ENCODE results near the gene DIAPH2. TPM values are rescaled to one million over a fixed set of nuclear protein-coding genes. Genes with fewer than 3 reads are reported as not detected.

DIAPH2 gene
- total RNA-seq, 1 experiment from 2014 or later, result 10.9 TPM

DNA sequence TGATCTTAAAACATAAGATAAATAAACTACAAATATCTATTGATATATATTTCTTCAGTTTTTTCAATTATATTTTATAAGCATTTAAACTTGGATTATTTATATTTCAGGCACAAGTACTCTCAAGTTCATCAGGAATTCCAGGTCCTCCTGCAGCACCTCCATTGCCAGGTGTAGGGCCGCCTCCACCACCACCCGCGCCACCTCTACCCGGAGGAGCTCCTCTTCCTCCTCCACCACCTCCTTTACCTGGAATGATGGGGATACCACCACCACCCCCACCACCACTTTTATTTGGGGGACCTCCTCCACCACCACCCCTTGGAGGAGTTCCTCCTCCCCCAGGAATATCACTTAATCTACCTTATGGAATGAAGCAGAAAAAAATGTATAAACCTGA is 273.1 kb downstream of the DIAPH2 start:
- ATAC-seq (no peak), DNase-seq (ENCODE audit: low read depth, low spot score) (no peak)
- no peaks in the 10 kb centered on the region for H3K4me1 ChIP-seq (ENCODE audit: control insufficient read depth in 1 of 2, insufficient read depth in 2 of 2, low read length in 2 of 2)
- H2AFZ ChIP-seq (ENCODE audit: low read depth, low read length, poor library complexity, severe bottlenecking), result no peak overlapping the region
- POLR2A ChIA-PET, result no interaction called here
- H3K9me3 ChIP-seq (ENCODE audit: control insufficient read depth in 1 of 2, insufficient read depth in 1 of 2, low read depth in 1 of 2, low read length in 2 of 2), result no peaks in the 10 kb centered on the region
- no peaks in the 10 kb centered on the region for H3K36me3 ChIP-seq (ENCODE audit: control insufficient read depth in 1 of 2, insufficient read depth in 2 of 2, low read length in 2 of 2)
- H3K79me2 ChIP-seq (ENCODE audit: insufficient read depth, low read length), result no peaks in the 10 kb centered on the region
- RAD21 ChIA-PET (ENCODE audit: low non-redundant PET in 1 of 2, low total read pairs in 2 of 2, uncharacterized antibody in 2 of 2, unreplicated experiment in 2 of 2), result no interaction called here
- no TSS peak for BruUV-seq (replicated peaks)
- H3K27ac ChIP-seq (ENCODE audit: low read depth, low read length), result no peak overlapping the region
- H3K4me3 ChIP-seq (replicated peaks in 1 of 2; ENCODE audit: low read depth in 1 of 2, low read length in 2 of 2), result no peak overlapping the region
- no peaks in the 10 kb centered on the region for H3K9me2 ChIP-seq (ENCODE audit: insufficient read depth)
- H4K20me1 ChIP-seq (ENCODE audit: insufficient read depth), result no peaks in the 10 kb centered on the region
- no peaks in the 10 kb centered on the region for H3K27me3 ChIP-seq (ENCODE audit: insufficient read depth, low read length)
- no peak overlapping the region for H3K9ac ChIP-seq (ENCODE audit: low read length)
- H3K4me2 ChIP-seq (ENCODE audit: low read length), result no peak overlapping the region
- intact Hi-C loops (cut with micrococcal nuclease), result no loop called here
- TF ChIP-seq TCF7L2 (IDR thresholded peaks at IDR 0.05; ENCODE audit: borderline replicate concordance, extremely low read depth, insufficient read depth, insufficient read length) (no peak), SRF (IDR thresholded peaks at IDR 0.05; ENCODE audit: low read depth) (no peak), EZH2phosphoT487 (IDR thresholded peaks at IDR 0.05; ENCODE audit: borderline replicate concordance) (no peak), FOSL1 (IDR thresholded peaks at IDR 0.05; ENCODE audit: low read depth) (no peak), CBX3 (IDR thresholded peaks at IDR 0.05; ENCODE audit: low read depth) (no peak), RAD21 (IDR thresholded peaks at IDR 0.05; ENCODE audit: low read depth) (no peak), ZFX (IDR thresholded peaks at IDR 0.05) (no peak)
- CTCF ChIA-PET, result no interaction called here

- H3K79me2 ChIP-seq (ENCODE audit: insufficient read depth, low read length), result no peaks in the 10 kb centered on the region
- no peaks in the 10 kb centered on the region for H3K4me1 ChIP-seq (ENCODE audit: control insufficient read depth in 1 of 2, insufficient read depth in 2 of 2, low read length in 2 of 2)
- no TSS peak for BruUV-seq (replicated peaks)
- H3K27me3 ChIP-seq (ENCODE audit: insufficient read depth, low read length), result no peaks in the 10 kb centered on the region
- H3K9ac ChIP-seq (ENCODE audit: low read length), result no peak overlapping the region
- ChIA-PET POLR2A (no interaction called here), CTCF (no interaction called here), RAD21 (ENCODE audit: low non-redundant PET in 1 of 2, low total read pairs in 2 of 2, uncharacterized antibody in 2 of 2, unreplicated experiment in 2 of 2) (no interaction called here)
- no peak overlapping the region for H3K4me2 ChIP-seq (ENCODE audit: low read length)
- H3K4me3 ChIP-seq (replicated peaks in 1 of 2; ENCODE audit: low read depth in 1 of 2, low read length in 2 of 2), result no peak overlapping the region
- H3K36me3 ChIP-seq (ENCODE audit: control insufficient read depth in 1 of 2, insufficient read depth in 2 of 2, low read length in 2 of 2), result no peaks in the 10 kb centered on the region
- H3K9me2 ChIP-seq (ENCODE audit: insufficient read depth), result no peaks in the 10 kb centered on the region
- no peak overlapping the region for H3K27ac ChIP-seq (ENCODE audit: low read depth, low read length)
- intact Hi-C loops (cut with micrococcal nuclease), result no loop called here
- H3K9me3 ChIP-seq (ENCODE audit: control insufficient read depth in 1 of 2, insufficient read depth in 1 of 2, low read depth in 1 of 2, low read length in 2 of 2), result no peaks in the 10 kb centered on the region
- no peaks in the 10 kb centered on the region for H4K20me1 ChIP-seq (ENCODE audit: insufficient read depth)
- DNase-seq (ENCODE audit: low read depth, low spot score), result no peak
- no peak overlapping the region for H2AFZ ChIP-seq (ENCODE audit: low read depth, low read length, poor library complexity, severe bottlenecking)
- ATAC-seq, result no peak
- TF ChIP-seq JUND (IDR thresholded peaks at IDR 0.05) (no peak), POLR2A (IDR thresholded peaks at IDR 0.05; ENCODE audit: borderline replicate concordance, extremely low read depth, insufficient read depth, insufficient read length) (no peak), POLR2AphosphoS5 (IDR thresholded peaks at IDR 0.05; ENCODE audit: low read depth, low read length) (no peak), YY1 (IDR thresholded peaks at IDR 0.05; ENCODE audit: extremely low read depth, insufficient replicate concordance, low read depth, low read length) (no peak), SRF (IDR thresholded peaks at IDR 0.05; ENCODE audit: low read depth) (no peak), EZH2 (IDR thresholded peaks at IDR 0.05) (no peak), CBX3 (IDR thresholded peaks at IDR 0.05; ENCODE audit: low read depth) (no peak), EZH2phosphoT487 (IDR thresholded peaks at IDR 0.05; ENCODE audit: borderline replicate concordance) (no peak), ELF1 (IDR thresholded peaks at IDR 0.05; ENCODE audit: borderline replicate concordance, low read depth) (no peak), ZFX (IDR thresholded peaks at IDR 0.05) (no peak), ATF3 (IDR thresholded peaks at IDR 0.05) (no peak), ZNF274 (IDR thresholded peaks at IDR 0.05; ENCODE audit: low read depth, low read length) (no peak)
- TF ChIP-seq, protein P1, sequence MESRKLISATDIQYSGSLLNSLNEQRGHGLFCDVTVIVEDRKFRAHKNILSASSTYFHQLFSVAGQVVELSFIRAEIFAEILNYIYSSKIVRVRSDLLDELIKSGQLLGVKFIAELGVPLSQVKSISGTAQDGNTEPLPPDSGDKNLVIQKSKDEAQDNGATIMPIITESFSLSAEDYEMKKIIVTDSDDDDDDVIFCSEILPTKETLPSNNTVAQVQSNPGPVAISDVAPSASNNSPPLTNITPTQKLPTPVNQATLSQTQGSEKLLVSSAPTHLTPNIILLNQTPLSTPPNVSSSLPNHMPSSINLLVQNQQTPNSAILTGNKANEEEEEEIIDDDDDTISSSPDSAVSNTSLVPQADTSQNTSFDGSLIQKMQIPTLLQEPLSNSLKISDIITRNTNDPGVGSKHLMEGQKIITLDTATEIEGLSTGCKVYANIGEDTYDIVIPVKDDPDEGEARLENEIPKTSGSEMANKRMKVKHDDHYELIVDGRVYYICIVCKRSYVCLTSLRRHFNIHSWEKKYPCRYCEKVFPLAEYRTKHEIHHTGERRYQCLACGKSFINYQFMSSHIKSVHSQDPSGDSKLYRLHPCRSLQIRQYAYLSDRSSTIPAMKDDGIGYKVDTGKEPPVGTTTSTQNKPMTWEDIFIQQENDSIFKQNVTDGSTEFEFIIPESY (IDR thresholded peaks at IDR 0.05; ENCODE audit: extremely low read depth, insufficient replicate concordance, low read length), result no peak
- TF ChIP-seq, protein P2, sequence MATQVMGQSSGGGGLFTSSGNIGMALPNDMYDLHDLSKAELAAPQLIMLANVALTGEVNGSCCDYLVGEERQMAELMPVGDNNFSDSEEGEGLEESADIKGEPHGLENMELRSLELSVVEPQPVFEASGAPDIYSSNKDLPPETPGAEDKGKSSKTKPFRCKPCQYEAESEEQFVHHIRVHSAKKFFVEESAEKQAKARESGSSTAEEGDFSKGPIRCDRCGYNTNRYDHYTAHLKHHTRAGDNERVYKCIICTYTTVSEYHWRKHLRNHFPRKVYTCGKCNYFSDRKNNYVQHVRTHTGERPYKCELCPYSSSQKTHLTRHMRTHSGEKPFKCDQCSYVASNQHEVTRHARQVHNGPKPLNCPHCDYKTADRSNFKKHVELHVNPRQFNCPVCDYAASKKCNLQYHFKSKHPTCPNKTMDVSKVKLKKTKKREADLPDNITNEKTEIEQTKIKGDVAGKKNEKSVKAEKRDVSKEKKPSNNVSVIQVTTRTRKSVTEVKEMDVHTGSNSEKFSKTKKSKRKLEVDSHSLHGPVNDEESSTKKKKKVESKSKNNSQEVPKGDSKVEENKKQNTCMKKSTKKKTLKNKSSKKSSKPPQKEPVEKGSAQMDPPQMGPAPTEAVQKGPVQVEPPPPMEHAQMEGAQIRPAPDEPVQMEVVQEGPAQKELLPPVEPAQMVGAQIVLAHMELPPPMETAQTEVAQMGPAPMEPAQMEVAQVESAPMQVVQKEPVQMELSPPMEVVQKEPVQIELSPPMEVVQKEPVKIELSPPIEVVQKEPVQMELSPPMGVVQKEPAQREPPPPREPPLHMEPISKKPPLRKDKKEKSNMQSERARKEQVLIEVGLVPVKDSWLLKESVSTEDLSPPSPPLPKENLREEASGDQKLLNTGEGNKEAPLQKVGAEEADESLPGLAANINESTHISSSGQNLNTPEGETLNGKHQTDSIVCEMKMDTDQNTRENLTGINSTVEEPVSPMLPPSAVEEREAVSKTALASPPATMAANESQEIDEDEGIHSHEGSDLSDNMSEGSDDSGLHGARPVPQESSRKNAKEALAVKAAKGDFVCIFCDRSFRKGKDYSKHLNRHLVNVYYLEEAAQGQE (IDR thresholded peaks at IDR 0.05; ENCODE audit: low read depth), result no peak
Observed at GRCh38 chrX:96971812-96972211, 287.2 kb downstream of the DIAPH2 start.

Data from HCT116 (cell line).